A549 (cell line): ENCODE results near the gene MTG1.

Experiments used
- NFE2L2 ChIP-seq: fragments of 150-350 bp; conservative IDR thresholded peaks from 2 replicates; pipeline ENCODE4 v1.6.1; 2014; ENCODE audit warnings: low read length
- SMC3 ChIP-seq: fragments of >200 bp; sonication (Bioruptor Twin); formaldehyde crosslinking; IDR thresholded peaks from 3 replicates; pipeline ENCODE4 v1.6.1; 2018; ENCODE audit warnings: inconsistent platforms
- TF ChIP-seq, protein P1 (sequence below): fragments of >200 bp; sonication (Bioruptor Twin); formaldehyde crosslinking; IDR thresholded peaks from 3 replicates; pipeline ENCODE4 v1.5.1; 2016
- TF ChIP-seq, protein P2 (sequence below): IDR thresholded peaks from 2 replicates; pipeline ENCODE4 v1.6.1; 2012

DNA sequence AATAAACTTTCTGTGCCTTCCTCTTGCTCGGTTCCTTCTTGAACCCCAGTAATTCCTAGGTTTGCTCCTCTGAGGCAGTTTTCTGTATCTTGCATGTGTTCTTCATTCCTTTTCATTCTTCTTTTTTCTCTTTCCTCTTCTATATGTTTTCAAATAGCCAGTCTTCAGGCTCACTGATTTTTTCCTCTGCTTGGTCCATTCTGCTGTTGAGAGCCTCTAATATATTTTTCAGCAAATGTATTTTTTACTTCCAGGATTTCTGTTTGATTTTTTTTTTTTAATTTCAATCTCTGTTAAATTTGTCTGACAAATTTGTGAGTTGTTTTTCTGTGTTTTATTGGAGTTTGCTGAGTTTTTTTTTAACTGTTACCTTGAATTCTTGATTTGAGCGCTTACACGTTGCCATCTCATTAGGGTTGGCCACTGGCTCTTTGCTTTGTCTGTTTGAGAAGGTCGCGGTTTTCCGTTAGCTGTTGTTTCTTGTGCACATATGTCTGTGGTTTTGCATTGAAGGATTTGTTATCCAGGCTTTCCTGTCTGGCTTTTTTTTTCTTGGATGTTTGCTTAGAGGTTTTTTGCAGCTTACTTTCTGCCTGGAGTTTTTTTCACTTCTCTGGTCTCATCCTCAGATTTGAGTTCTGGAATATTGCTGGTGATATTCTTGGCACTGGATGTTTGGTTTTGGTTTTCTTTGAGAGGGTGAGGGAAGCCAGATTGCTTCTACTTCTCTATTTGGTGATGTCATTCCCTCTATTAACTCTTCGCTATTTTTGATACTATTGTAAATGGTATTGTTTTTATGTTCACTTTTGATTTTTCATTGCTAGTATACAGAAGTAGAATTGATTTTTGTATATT, 17.8 kb downstream of the MTG1 start:
- TF ChIP-seq, protein P1, sequence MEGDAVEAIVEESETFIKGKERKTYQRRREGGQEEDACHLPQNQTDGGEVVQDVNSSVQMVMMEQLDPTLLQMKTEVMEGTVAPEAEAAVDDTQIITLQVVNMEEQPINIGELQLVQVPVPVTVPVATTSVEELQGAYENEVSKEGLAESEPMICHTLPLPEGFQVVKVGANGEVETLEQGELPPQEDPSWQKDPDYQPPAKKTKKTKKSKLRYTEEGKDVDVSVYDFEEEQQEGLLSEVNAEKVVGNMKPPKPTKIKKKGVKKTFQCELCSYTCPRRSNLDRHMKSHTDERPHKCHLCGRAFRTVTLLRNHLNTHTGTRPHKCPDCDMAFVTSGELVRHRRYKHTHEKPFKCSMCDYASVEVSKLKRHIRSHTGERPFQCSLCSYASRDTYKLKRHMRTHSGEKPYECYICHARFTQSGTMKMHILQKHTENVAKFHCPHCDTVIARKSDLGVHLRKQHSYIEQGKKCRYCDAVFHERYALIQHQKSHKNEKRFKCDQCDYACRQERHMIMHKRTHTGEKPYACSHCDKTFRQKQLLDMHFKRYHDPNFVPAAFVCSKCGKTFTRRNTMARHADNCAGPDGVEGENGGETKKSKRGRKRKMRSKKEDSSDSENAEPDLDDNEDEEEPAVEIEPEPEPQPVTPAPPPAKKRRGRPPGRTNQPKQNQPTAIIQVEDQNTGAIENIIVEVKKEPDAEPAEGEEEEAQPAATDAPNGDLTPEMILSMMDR = no peak
- TF ChIP-seq SMC3 (no peak), NFE2L2 (no peak)
- TF ChIP-seq, protein P2, sequence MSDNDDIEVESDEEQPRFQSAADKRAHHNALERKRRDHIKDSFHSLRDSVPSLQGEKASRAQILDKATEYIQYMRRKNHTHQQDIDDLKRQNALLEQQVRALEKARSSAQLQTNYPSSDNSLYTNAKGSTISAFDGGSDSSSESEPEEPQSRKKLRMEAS = no peak
